Smooth muscle cell (in vitro differentiated cells): ENCODE data around the gene SLC7A9. TPM values are rescaled to one million over a fixed set of nuclear protein-coding genes. Genes with fewer than 3 reads are reported as not detected.

Experiments used
- DNase-seq: peaks from one replicate; lab custom pipeline; 2025; ENCODE audit not compliant: unreplicated experiment; lab: John Stamatoyannopoulos, UW
- H2AFZ ChIP-seq: fragments of 200-600 bp; sonication (generic); 2 replicates; pipeline ENCODE4 v1.6.0; 2016; ENCODE audit warnings: antibody characterized with exemption, low read depth, mild to moderate bottlenecking
- H3F3A ChIP-seq: fragments of 200-600 bp; sonication (generic); 2 replicates; pipeline ENCODE4 v1.6.0; 2017; ENCODE audit warnings: antibody characterized with exemption, low read depth
- H3K27ac ChIP-seq: fragments of 200-600 bp; sonication (generic); 2 replicates; pipeline ENCODE4 v1.5.1; 2016; ENCODE audit warnings: low read depth, mild to moderate bottlenecking
- H3K27me3 ChIP-seq: fragments of 200-600 bp; sonication (generic); 2 replicates; pipeline ENCODE4 v1.6.1; 2016; ENCODE audit warnings: low read depth, mild to moderate bottlenecking
- H3K36me3 ChIP-seq: fragments of 200-600 bp; sonication (generic); 2 replicates; pipeline ENCODE4 v1.5.1; 2016; ENCODE audit warnings: low read depth
- H3K4me1 ChIP-seq: fragments of 200-600 bp; sonication (generic); 2 replicates; pipeline ENCODE4 v1.5.1; 2016; ENCODE audit warnings: low read depth
- H3K4me2 ChIP-seq: fragments of 200-600 bp; sonication (generic); 2 replicates; pipeline ENCODE4 v1.6.0; 2016; ENCODE audit warnings: mild to moderate bottlenecking
- H3K4me3 ChIP-seq: fragments of 200-600 bp; sonication (generic); 2 replicates; pipeline ENCODE4 v1.5.1; 2016; ENCODE audit warnings: mild to moderate bottlenecking
- H3K79me2 ChIP-seq: fragments of 200-600 bp; sonication (generic); 2 replicates; pipeline ENCODE4 v1.6.0; 2016; ENCODE audit warnings: low read depth, mild to moderate bottlenecking
- H3K9ac ChIP-seq: fragments of 200-600 bp; sonication (generic); 2 replicates; pipeline ENCODE4 v1.6.0; 2016; ENCODE audit warnings: low read depth
- H3K9me3 ChIP-seq: fragments of 200-600 bp; sonication (generic); replicated peaks from 2 replicates; pipeline ENCODE4 v1.5.1; 2016; ENCODE audit warnings: low read depth
- H4K20me1 ChIP-seq: fragments of 200-600 bp; sonication (generic); 2 replicates; pipeline ENCODE4 v1.6.0; 2016; ENCODE audit warnings: low read depth
- CTCF ChIP-seq: fragments of 200-600 bp; sonication (generic); IDR thresholded peaks from 2 replicates; pipeline ENCODE4 v1.5.1; 2017; ENCODE audit warnings: borderline replicate concordance, mild to moderate bottlenecking, antibody characterized with exemption; ENCODE audit not compliant: insufficient read depth, poor library complexity, severe bottlenecking
- WGBS: methylation state at CpG from one replicate; pipeline ENCODE4 v1.1.7; 2016; ENCODE audit warnings: low lambda C conversion rate; 5-methylcytosine and 5-hydroxymethylcytosine counted together
- polyA plus RNA-seq: library from polyadenylated mRNA; unstranded; fragments of >200 nt; fragmentation: Nextera tagmentation; extraction: Ambion mirVana; gene quantifications from 2 replicates; pipeline ENCODE4 v1.2.1, GENCODE V29; 2016
- total RNA-seq: library from RNA; depleted of rRNA; stranded (reverse); fragments of >200 nt; gene quantifications from 2 replicates; pipeline ENCODE4 v1.2.3, GENCODE V29; 2014

Gene SLC7A9
- total and polyA plus RNA-seq, 2 experiments from 2014 or later, result 0.21 TPM; not detected in 1

- H3K4me1 ChIP-seq, result no peaks in the 10 kb centered on the region
- WGBS, result 94% methylated on average over 12 of the region's 12 CpGs
These were observed 12.2 kb upstream of the SLC7A9 start for GRCh38 chr19:32881766-32882165.

GRCh38 chr19:32880622-32881021, 11.1 kb upstream of the SLC7A9 start:
- Histone ChIP-seq H3K4me3 (no peak overlapping the region), H3K79me2 (no peaks in the 10 kb centered on the region), H3K4me1 (no peaks in the 10 kb centered on the region), H3K9me3 (no peaks in the 10 kb centered on the region), H3K9ac (no peak overlapping the region), H2AFZ (no peak overlapping the region), H3K27me3 (no peaks in the 10 kb centered on the region), H3F3A (no peaks in the 10 kb centered on the region), H4K20me1 (no peaks in the 10 kb centered on the region), H3K36me3 (no peaks in the 10 kb centered on the region), H3K4me2 (no peak overlapping the region), H3K27ac (no peak overlapping the region)
- DNase-seq, result no peak
- TF ChIP-seq CTCF, result no peak
- 95% methylated on average over 2 of the region's 2 CpGs for WGBS

More at GRCh38 chr19:32881766-32882165, 12.2 kb upstream of the SLC7A9 start:
- no peak overlapping the region for H2AFZ ChIP-seq
- H3K27ac ChIP-seq, result no peak overlapping the region
- no peak for DNase-seq
- TF ChIP-seq CTCF, result no peak
- no peaks in the 10 kb centered on the region for H3F3A ChIP-seq
- H3K9ac ChIP-seq, result no peak overlapping the region
- H3K4me2 ChIP-seq, result no peak overlapping the region
- no peaks in the 10 kb centered on the region for H3K79me2 ChIP-seq
- no peaks in the 10 kb centered on the region for H3K36me3 ChIP-seq
- H3K9me3 ChIP-seq, result no peaks in the 10 kb centered on the region
- no peak overlapping the region for H3K4me3 ChIP-seq
- no peaks in the 10 kb centered on the region for H3K27me3 ChIP-seq
- no peaks in the 10 kb centered on the region for H4K20me1 ChIP-seq

- no peaks in the 10 kb centered on the region for H3K27me3 ChIP-seq
- TF ChIP-seq CTCF, result no peak
These were observed 10.2 kb upstream of the SLC7A9 start for GRCh38 chr19:32879741-32880140.

GRCh38 chr19:32878988-32879387, 9.4 kb upstream of the SLC7A9 start:
- no peak overlapping the region for H3K4me3 ChIP-seq
- no peak overlapping the region for H3K27ac ChIP-seq
- H3K9ac ChIP-seq, result no peak overlapping the region
- H3K27me3 ChIP-seq, result no peaks in the 10 kb centered on the region
- 99% methylated on average over 12 of the region's 12 CpGs for WGBS
- H3K79me2 ChIP-seq, result no peaks in the 10 kb centered on the region
- no peak overlapping the region for H3K4me2 ChIP-seq
- no peaks in the 10 kb centered on the region for H3F3A ChIP-seq
- H3K9me3 ChIP-seq, result no peaks in the 10 kb centered on the region
- H2AFZ ChIP-seq, result no peak overlapping the region
- H4K20me1 ChIP-seq, result no peaks in the 10 kb centered on the region
- no peaks in the 10 kb centered on the region for H3K4me1 ChIP-seq
- H3K36me3 ChIP-seq, result no peaks in the 10 kb centered on the region
- no peak for DNase-seq
- TF ChIP-seq CTCF, result no peak

More at GRCh38 chr19:32879741-32880140, 10.2 kb upstream of the SLC7A9 start:
- WGBS, result 91% methylated on average over 8 of the region's 8 CpGs
- H3K4me1 ChIP-seq, result no peaks in the 10 kb centered on the region
- H3K9me3 ChIP-seq, result no peaks in the 10 kb centered on the region
- H3K9ac ChIP-seq, result no peak overlapping the region
- no peaks in the 10 kb centered on the region for H3K79me2 ChIP-seq
- no peaks in the 10 kb centered on the region for H3F3A ChIP-seq
- no peak overlapping the region for H3K27ac ChIP-seq
- H3K4me2 ChIP-seq, result no peak overlapping the region
- H3K4me3 ChIP-seq, result no peak overlapping the region
- no peaks in the 10 kb centered on the region for H4K20me1 ChIP-seq
- DNase-seq, result no peak
- H3K36me3 ChIP-seq, result no peaks in the 10 kb centered on the region
- H2AFZ ChIP-seq, result no peak overlapping the region
